HEK293T (cell line): ENCODE measurements around the gene SLC27A2.
"Not testable (repeated sequence)": the region's sequence is repeated elsewhere in the genome, so short reads cannot be mapped to it uniquely, and the experiment has no call there.

Experiments
- CTCF ChIA-PET: fragments of 350-600 bp; formaldehyde crosslinking; extraction: SDS; loops from one replicate; lab custom pipeline; 2021; ENCODE audit warnings: antibody characterized with exemption, inconsistent platforms; lab: Yijun Ruan, JAX
- POLR2A ChIA-PET: fragments of 350-600 bp; formaldehyde crosslinking; extraction: SDS; loops from one replicate; lab custom pipeline; 2020; ENCODE audit warnings: antibody characterized with exemption, inconsistent platforms; lab: Yijun Ruan, JAX
- DNase-seq: peaks from one replicate; pipeline ENCODE4 v3.0.0; 2012; ENCODE audit warnings: mixed read lengths; ENCODE audit errors: extremely low spot score
- ARNT ChIP-seq: fragments of 450-650 bp; IDR thresholded peaks from 2 replicates; pipeline ENCODE4 v1.6.1; 2017; ENCODE audit warnings: mild to moderate bottlenecking
- BHLHE40 ChIP-seq: fragments of 450-650 bp; IDR thresholded peaks from 2 replicates; pipeline ENCODE4 v1.6.1; 2016; ENCODE audit warnings: mild to moderate bottlenecking, moderate library complexity, borderline replicate concordance
- CTBP1 ChIP-seq: fragments of 450-650 bp; IDR thresholded peaks from 2 replicates; pipeline ENCODE4 v1.6.1; 2016; ENCODE audit warnings: borderline replicate concordance
- ELF4 ChIP-seq: fragments of 450-650 bp; IDR thresholded peaks from 2 replicates; pipeline ENCODE4 v1.6.1; 2017; ENCODE audit warnings: antibody characterized with exemption
- FOXA1 ChIP-seq: fragments of 450-650 bp; IDR thresholded peaks from 2 replicates; pipeline ENCODE4 v1.6.1; 2016; ENCODE audit warnings: mild to moderate bottlenecking
- FOXK2 ChIP-seq: fragments of 450-650 bp; IDR thresholded peaks from 2 replicates; pipeline ENCODE4 v1.6.1; 2016; ENCODE audit warnings: mild to moderate bottlenecking
- FOXM1 ChIP-seq: fragments of 450-650 bp; IDR thresholded peaks from 2 replicates; pipeline ENCODE4 v1.6.1; 2017; ENCODE audit warnings: mild to moderate bottlenecking, borderline replicate concordance
- HDGF ChIP-seq: fragments of 450-650 bp; IDR thresholded peaks from 2 replicates; pipeline ENCODE4 v1.6.1; 2017; ENCODE audit warnings: antibody characterized with exemption, borderline replicate concordance
- L3MBTL2 ChIP-seq: fragments of 450-650 bp; conservative IDR thresholded peaks from 2 replicates; pipeline ENCODE4 v1.6.1; 2016; ENCODE audit warnings: mild to moderate bottlenecking
- LEF1 ChIP-seq: fragments of 450-650 bp; IDR thresholded peaks from 2 replicates; pipeline ENCODE4 v1.6.1; 2017; ENCODE audit warnings: mild to moderate bottlenecking, borderline replicate concordance
- NFRKB ChIP-seq: fragments of 450-650 bp; IDR thresholded peaks from 2 replicates; pipeline ENCODE4 v1.6.1; 2016; ENCODE audit warnings: mild to moderate bottlenecking, moderate library complexity
- PKNOX1 ChIP-seq: fragments of 450-650 bp; IDR thresholded peaks from 2 replicates; pipeline ENCODE4 v1.6.1; 2016
- SP1 ChIP-seq: fragments of 450-650 bp; IDR thresholded peaks from 2 replicates; pipeline ENCODE4 v1.6.1; 2017
- SUZ12 ChIP-seq: fragments of 450-650 bp; IDR thresholded peaks from 2 replicates; pipeline ENCODE4 v1.6.1; 2016; ENCODE audit warnings: mild to moderate bottlenecking
- TARDBP ChIP-seq: fragments of 450-650 bp; IDR thresholded peaks from 2 replicates; pipeline ENCODE4 v1.6.1; 2016
- ZNF384 ChIP-seq: fragments of 450-650 bp; IDR thresholded peaks from 2 replicates; pipeline ENCODE4 v1.6.1; 2016

Gene SLC27A2

DNA sequence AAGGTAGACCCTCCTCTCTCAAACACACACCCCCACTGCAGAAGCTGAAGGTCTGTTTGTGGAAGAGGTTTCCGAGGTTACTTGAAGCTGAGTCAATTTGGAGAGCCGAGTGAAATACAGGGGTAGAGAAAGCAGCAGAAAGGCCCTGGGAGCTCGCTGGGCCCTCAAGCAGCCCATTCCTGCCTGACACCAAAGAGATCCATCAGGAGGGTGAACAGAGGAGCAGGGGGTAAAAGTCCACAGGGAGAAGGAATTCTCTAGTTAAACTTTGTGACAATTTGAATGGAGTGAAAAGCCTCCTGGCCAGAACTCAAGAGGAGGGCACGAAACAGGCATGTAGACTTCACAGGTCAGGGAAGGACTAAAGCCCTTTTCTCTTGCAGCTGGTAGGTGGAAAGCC is 13.6 kb upstream of the SLC27A2 start:
- no peak for TF ChIP-seq LEF1
- TF ChIP-seq CTBP1: no peak
- no peak for TF ChIP-seq SP1
- TF ChIP-seq L3MBTL2: no peak
- TF ChIP-seq FOXM1: no peak
- no peak for TF ChIP-seq FOXK2
- TF ChIP-seq ZNF384: no peak
- no peak for TF ChIP-seq SUZ12
- no peak for TF ChIP-seq NFRKB
- TF ChIP-seq ELF4: no peak
- no peak for TF ChIP-seq BHLHE40
- TF ChIP-seq HDGF: no peak
- TF ChIP-seq TARDBP: no peak
- TF ChIP-seq PKNOX1: no peak
- TF ChIP-seq FOXA1: no peak
- no peak for TF ChIP-seq ARNT
- POLR2A ChIA-PET: no interaction called here
- CTCF ChIA-PET: no interaction called here
- no peak for DNase-seq

DNA sequence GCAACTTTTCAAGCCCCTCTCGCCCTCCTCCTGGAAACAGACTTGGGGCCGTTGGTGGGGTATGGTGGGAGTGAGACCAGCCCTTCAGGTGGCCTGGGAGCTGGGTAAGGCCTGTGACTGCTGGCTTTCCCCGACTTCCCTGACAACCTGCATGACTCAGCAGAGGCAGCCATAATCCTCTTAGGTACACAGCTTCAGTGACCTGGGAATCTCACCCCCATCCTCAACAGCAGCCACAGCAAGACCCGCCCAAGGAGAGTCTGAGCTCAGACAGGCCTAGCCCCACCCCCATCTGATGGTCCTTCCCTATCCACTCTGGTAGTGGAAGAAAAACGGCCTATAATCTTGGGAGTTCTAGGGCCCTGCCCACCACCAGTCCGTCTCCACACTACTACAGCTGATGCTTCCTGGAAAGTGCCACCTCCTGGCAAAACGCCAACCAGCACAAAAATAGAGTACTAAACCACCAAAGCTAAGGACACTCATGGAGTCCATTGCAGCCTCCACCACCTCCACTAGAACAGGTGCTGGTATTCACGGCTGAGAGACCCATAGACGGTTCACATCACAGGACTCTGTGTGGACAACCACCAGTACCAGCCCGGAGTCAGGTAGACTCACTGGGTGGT is 13.1 kb upstream of the SLC27A2 start:
- CTCF ChIA-PET: no interaction called here
- POLR2A ChIA-PET: no interaction called here

GRCh38 chr15:50172360-50172895 is 9.6 kb upstream of the SLC27A2 start:
- CTCF ChIA-PET, DNase-seq, POLR2A ChIA-PET: not testable (repeated sequence)

More for the DNA sequence above, 13.1 kb upstream of the SLC27A2 start:
- DNase-seq: no peak
- TF ChIP-seq HDGF: no peak
- no peak for TF ChIP-seq SP1
- no peak for TF ChIP-seq PKNOX1
- no peak for TF ChIP-seq CTBP1
- TF ChIP-seq LEF1: no peak
- no peak for TF ChIP-seq ARNT
- no peak for TF ChIP-seq ELF4
- no peak for TF ChIP-seq FOXK2
- no peak for TF ChIP-seq FOXA1
- TF ChIP-seq TARDBP: no peak
- no peak for TF ChIP-seq BHLHE40
- no peak for TF ChIP-seq NFRKB
- TF ChIP-seq SUZ12: no peak
- no peak for TF ChIP-seq ZNF384
- TF ChIP-seq L3MBTL2: no peak

- DNase-seq: no peak
- CTCF ChIA-PET: no interaction called here
- TF ChIP-seq BHLHE40 (no peak), LEF1 (no peak), L3MBTL2 (no peak), SP1 (no peak)
- POLR2A ChIA-PET: no interaction called here
These were observed 5.1 kb upstream of the SLC27A2 start for GRCh38 chr15:50176869-50177268.

DNA sequence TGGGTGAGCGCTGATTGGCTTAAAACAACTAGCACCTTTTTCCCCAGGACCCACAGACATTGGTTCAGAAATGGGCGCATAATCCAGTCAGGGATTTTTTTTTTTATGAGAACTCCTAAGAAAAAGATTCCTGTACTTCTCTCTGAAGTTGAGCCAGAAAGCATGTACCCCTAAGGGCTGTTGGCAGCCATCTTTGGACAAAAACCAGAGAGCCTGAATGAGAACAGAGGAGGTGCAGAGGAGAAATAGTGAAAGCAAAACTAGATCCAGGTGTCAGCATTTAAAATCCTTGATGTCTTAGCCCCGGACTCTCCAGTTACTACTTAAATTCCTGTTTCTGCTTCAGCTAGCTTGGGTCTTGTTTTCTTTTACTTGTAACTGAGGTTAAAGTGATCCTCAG is 1.9 kb upstream of the SLC27A2 start:
- ChIA-PET CTCF (interaction anchor here (2.2 kb wide), 1 partner anchor 136 kb away, joined by 10 read pairs; no protein-coding TSS in a partner anchor), POLR2A (no interaction called here)

More for the DNA sequence above, 1.9 kb upstream of the SLC27A2 start:
- TF ChIP-seq LEF1 (no peak), ARNT (no peak), FOXM1 (no peak), ZNF384 (no peak), BHLHE40 (no peak), HDGF (no peak), CTBP1 (no peak), SUZ12 (no peak), L3MBTL2 (no peak), FOXK2 (no peak), SP1 (no peak), TARDBP (no peak), ELF4 (no peak), PKNOX1 (no peak)
- no peak for DNase-seq
